Suprapubic skin (tissue), 4 donors: ENCODE data around the gene SOX30. TPM values are rescaled to one million over a fixed set of nuclear protein-coding genes. Genes with fewer than 3 reads are reported as not detected.

Source experiments
- DNase-seq, 2 donors: peaks; one replicate each; pipeline ENCODE4 v3.0.0-alpha.2; 2019; ENCODE audit warnings: low spot score in 2 of 2
- H3K27ac ChIP-seq: fragments of 200-600 bp; sonication (generic); one replicate; pipeline ENCODE4 v1.5.1; 2019
- H3K27me3 ChIP-seq: fragments of 200-600 bp; sonication (generic); one replicate; pipeline ENCODE4 v1.5.1; 2019
- H3K36me3 ChIP-seq: fragments of 200-600 bp; sonication (generic); one replicate; pipeline ENCODE4 v1.5.1; 2019
- H3K4me1 ChIP-seq: fragments of 200-600 bp; sonication (generic); one replicate; pipeline ENCODE4 v1.5.1; 2019
- H3K4me3 ChIP-seq: fragments of 200-600 bp; sonication (generic); one replicate; pipeline ENCODE4 v1.5.1; 2019; ENCODE audit warnings: mild to moderate bottlenecking
- H3K9me3 ChIP-seq: fragments of 200-600 bp; sonication (generic); one replicate; pipeline ENCODE4 v1.5.1; 2019
- EP300 ChIP-seq: sonication (generic); formaldehyde crosslinking; IDR thresholded peaks from one replicate; pipeline ENCODE4 v1.6.1; 2017; ENCODE audit warnings: antibody characterized with exemption
- POLR2A ChIP-seq, 2 donors: fragments of 450-650 bp; IDR thresholded peaks; one replicate each; pipeline ENCODE4 v1.6.1; 2017; ENCODE audit warnings: antibody characterized with exemption in 2 of 2, mild to moderate bottlenecking in 2 of 2, moderate library complexity in 2 of 2
- POLR2AphosphoS5 ChIP-seq, 3 donors: sonication (generic); formaldehyde crosslinking; IDR thresholded peaks; one replicate each; pipeline ENCODE4 v1.6.1; 2017; ENCODE audit warnings: antibody characterized with exemption in 3 of 3
- WGBS: methylation state at CpG from one replicate; pipeline ENCODE4 v1.1.5; 2018; 5-methylcytosine and 5-hydroxymethylcytosine counted together
- total RNA-seq, 4 donors: library from RNA; depleted of rRNA; stranded (reverse); fragments of >200 nt; gene quantifications; one replicate each; pipeline ENCODE4 v1.1.0, GENCODE V29; 2016
- TF ChIP-seq, protein P1 (sequence below), 2 donors: fragments of 200-600 bp in 1 of 2; fragments of 450-650 bp in 1 of 2; sonication (generic) in 1 of 2; IDR thresholded peaks; one replicate each; pipeline ENCODE4 v1.5.1; 2016 to 2019; ENCODE audit warnings: antibody characterized with exemption in 2 of 2, mild to moderate bottlenecking in 1 of 2, moderate library complexity in 1 of 2

SOX30 gene
- total RNA-seq, 4 donors from 2014 or later, result not detected

GRCh38 chr5:157648275-157648990 is 3.8 kb downstream of the SOX30 start:
- no peak for DNase-seq
- WGBS, result 90% methylated on average over 7 of the region's 7 CpGs
- Histone ChIP-seq H3K4me1 (peaks cover 9% of the 10 kb centered on the region), H3K4me3 (no peak overlapping the region), H3K27ac (no peak overlapping the region), H3K9me3 (no peaks in the 10 kb centered on the region), H3K27me3 (peaks cover 3% of the 10 kb centered on the region), H3K36me3 (no peaks in the 10 kb centered on the region)
- no peak for TF ChIP-seq EP300
- TF ChIP-seq POLR2AphosphoS5 (IDR thresholded peaks at IDR 0.05), result no peak
- TF ChIP-seq POLR2A (IDR thresholded peaks at IDR 0.05), result no peak
- TF ChIP-seq, protein P1, sequence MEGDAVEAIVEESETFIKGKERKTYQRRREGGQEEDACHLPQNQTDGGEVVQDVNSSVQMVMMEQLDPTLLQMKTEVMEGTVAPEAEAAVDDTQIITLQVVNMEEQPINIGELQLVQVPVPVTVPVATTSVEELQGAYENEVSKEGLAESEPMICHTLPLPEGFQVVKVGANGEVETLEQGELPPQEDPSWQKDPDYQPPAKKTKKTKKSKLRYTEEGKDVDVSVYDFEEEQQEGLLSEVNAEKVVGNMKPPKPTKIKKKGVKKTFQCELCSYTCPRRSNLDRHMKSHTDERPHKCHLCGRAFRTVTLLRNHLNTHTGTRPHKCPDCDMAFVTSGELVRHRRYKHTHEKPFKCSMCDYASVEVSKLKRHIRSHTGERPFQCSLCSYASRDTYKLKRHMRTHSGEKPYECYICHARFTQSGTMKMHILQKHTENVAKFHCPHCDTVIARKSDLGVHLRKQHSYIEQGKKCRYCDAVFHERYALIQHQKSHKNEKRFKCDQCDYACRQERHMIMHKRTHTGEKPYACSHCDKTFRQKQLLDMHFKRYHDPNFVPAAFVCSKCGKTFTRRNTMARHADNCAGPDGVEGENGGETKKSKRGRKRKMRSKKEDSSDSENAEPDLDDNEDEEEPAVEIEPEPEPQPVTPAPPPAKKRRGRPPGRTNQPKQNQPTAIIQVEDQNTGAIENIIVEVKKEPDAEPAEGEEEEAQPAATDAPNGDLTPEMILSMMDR (IDR thresholded peaks at IDR 0.05), result no peak

- no peak for DNase-seq
- whole genome bisulfite sequencing, result 86% methylated on average over 9 of the region's 9 CpGs
- TF ChIP-seq, protein P1 (IDR thresholded peaks at IDR 0.05), result no peak
- no peak for TF ChIP-seq POLR2A (IDR thresholded peaks at IDR 0.05)
Measured at GRCh38 chr5:157640406-157641066, 11.7 kb downstream of the SOX30 start.

DNA sequence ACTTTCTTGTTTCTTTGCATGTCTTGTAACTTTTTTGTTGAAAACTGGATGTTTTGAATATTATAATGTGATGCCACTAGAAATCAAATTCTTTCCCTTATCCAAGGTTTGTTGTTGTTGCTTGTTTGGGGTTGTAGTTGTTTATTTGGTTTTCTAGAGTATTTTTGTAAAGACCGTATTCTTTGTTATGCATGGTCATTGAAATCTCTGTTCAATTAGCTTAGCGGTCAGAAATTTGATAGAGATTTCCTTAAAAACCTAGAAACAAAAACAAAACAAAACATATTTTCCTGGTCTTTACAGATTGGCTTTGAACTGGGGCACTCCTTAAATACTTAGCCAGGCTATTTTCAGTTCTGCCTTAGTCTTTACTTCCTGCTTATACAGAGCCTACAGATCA is 21.9 kb downstream of the SOX30 start:
- H3K36me3 ChIP-seq, result no peaks in the 10 kb centered on the region
- WGBS, result 93% methylated on average over 2 of the region's 2 CpGs
- H3K9me3 ChIP-seq, result no peaks in the 10 kb centered on the region
- no peak overlapping the region for H3K27ac ChIP-seq
- no peaks in the 10 kb centered on the region for H3K4me1 ChIP-seq
- DNase-seq, result no peak
- H3K27me3 ChIP-seq, result no peaks in the 10 kb centered on the region
- TF ChIP-seq POLR2AphosphoS5 (IDR thresholded peaks at IDR 0.05) (no peak), POLR2A (IDR thresholded peaks at IDR 0.05) (no peak), EP300 (no peak)
- TF ChIP-seq, protein P1 (IDR thresholded peaks at IDR 0.05), result no peak
- H3K4me3 ChIP-seq, result no peak overlapping the region

More at GRCh38 chr5:157640406-157641066, 11.7 kb downstream of the SOX30 start:
- Histone ChIP-seq H3K27me3 (no peaks in the 10 kb centered on the region), H3K4me3 (no peak overlapping the region), H3K36me3 (no peaks in the 10 kb centered on the region), H3K4me1 (no peaks in the 10 kb centered on the region), H3K27ac (no peak overlapping the region), H3K9me3 (no peaks in the 10 kb centered on the region)

GRCh38 chr5:157626831-157627230 is 25.4 kb downstream of the SOX30 start:
- Histone ChIP-seq H3K4me3 (no peak overlapping the region), H3K9me3 (no peaks in the 10 kb centered on the region), H3K27me3 (no peaks in the 10 kb centered on the region), H3K36me3 (no peaks in the 10 kb centered on the region), H3K4me1 (no peaks in the 10 kb centered on the region), H3K27ac (no peak overlapping the region)
- 94% methylated on average over 6 of the region's 6 CpGs for WGBS
- no peak for DNase-seq
- TF ChIP-seq POLR2A (IDR thresholded peaks at IDR 0.05) (no peak), POLR2AphosphoS5 (IDR thresholded peaks at IDR 0.05) (no peak), EP300 (no peak)
- TF ChIP-seq, protein P1 (IDR thresholded peaks at IDR 0.05), result no peak

DNA sequence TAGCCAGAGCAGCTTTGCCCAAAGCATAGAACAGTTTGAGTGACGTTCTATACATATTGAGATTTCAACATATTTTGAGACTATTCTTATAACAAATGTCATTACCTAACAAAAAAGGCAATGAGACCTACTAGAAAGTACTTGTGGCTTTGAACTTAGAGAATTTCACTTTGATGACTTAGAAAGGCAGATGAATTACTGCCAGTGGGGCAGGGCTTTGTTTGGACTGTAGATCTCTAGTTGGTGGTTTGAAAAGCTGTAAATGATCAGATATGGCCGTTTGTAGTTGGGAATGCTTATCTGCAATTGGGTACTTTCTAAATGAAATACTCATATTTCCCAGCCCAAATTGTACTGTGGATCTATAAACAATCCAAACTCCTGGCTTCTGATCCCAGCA is 28.1 kb downstream of the SOX30 start:
- WGBS, result 32% methylated on average over 2 of the region's 2 CpGs
- TF ChIP-seq, protein P1 (IDR thresholded peaks at IDR 0.05), result no peak
- TF ChIP-seq POLR2A (IDR thresholded peaks at IDR 0.05) (no peak), EP300 (no peak), POLR2AphosphoS5 (IDR thresholded peaks at IDR 0.05) (no peak)
- Histone ChIP-seq H3K4me1 (no peaks in the 10 kb centered on the region), H3K4me3 (no peak overlapping the region), H3K27me3 (no peaks in the 10 kb centered on the region), H3K27ac (no peak overlapping the region), H3K36me3 (no peaks in the 10 kb centered on the region), H3K9me3 (no peaks in the 10 kb centered on the region)
- DNase-seq, result no peak
